ENCODE results near the gene TUBB1.

The TUBB1 gene

DNA sequence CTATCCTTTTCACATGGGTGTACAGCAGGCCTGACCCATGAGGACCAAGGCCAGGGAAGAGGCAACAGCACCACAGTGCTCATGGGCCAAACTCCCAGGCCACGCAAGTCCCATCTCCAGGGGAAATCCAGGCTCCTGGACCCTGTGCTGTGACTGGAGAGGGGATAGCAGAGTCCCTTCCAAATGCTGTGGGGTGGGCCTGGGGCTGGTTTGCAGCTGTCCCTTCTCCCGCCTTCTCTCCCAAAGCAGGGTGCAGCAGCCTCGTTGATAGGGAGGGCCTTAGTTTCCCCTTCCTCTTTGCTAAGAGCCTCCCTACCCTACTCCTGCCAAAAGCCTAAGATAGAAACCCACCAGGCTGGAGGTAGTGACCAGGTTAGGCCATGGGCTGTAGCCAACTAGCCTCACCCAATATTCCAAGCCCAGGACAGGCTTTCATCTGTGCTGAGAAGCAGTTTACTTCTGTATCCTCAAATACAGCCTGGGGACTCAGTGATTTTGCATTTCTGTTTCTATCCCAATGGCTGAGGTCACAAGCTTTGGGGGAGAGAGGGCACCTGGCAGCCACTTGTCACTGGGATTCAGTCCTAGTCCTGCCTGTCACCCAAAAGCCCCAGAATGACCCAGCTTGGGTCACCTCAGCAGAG is 13.6 kb upstream of the TUBB1 start:
- TF ChIP-seq CTCF (IDR thresholded peaks at IDR 0.05; ENCODE audit: low read depth, low read length) (no peak), MAX (IDR thresholded peaks at IDR 0.05; ENCODE audit: low read depth, low read length) (no peak), POLR2A (IDR thresholded peaks at IDR 0.05; ENCODE audit: extremely low read depth, insufficient read length) (no peak), MYC (IDR thresholded peaks at IDR 0.05; ENCODE audit: low read depth, low read length) (no peak)
- no peak for DNase-seq (ENCODE audit: low read depth)
- no peak overlapping the region for H3K4me3 ChIP-seq (ENCODE audit: low read depth, low read length)

GRCh38 chr20:59006167-59006863 is 12.9 kb upstream of the TUBB1 start:
- DNase-seq (ENCODE audit: low read depth) = no peak
- TF ChIP-seq POLR2A (IDR thresholded peaks at IDR 0.05; ENCODE audit: extremely low read depth, insufficient read length) = no peak
- no peak for TF ChIP-seq MAX (IDR thresholded peaks at IDR 0.05; ENCODE audit: low read depth, low read length)
- TF ChIP-seq MYC (IDR thresholded peaks at IDR 0.05; ENCODE audit: low read depth, low read length) = no peak
- TF ChIP-seq CTCF (IDR thresholded peaks at IDR 0.05; ENCODE audit: low read depth, low read length) = no peak
- peak overlapping the region; percentile 52 for H3K4me3 ChIP-seq (ENCODE audit: low read depth, low read length)

- TF ChIP-seq POLR2A (IDR thresholded peaks at IDR 0.05; ENCODE audit: extremely low read depth, insufficient read length) (peak; percentile 29), MAX (IDR thresholded peaks at IDR 0.05; ENCODE audit: low read depth, low read length) (peak; percentile 24; the same call in 1 of the 2 replicates), MYC (IDR thresholded peaks at IDR 0.05; ENCODE audit: low read depth, low read length) (peak; percentile 21; the same call in 1 of the 2 replicates), CTCF (IDR thresholded peaks at IDR 0.05; ENCODE audit: low read depth, low read length) (no peak)
- H3K4me3 ChIP-seq (ENCODE audit: low read depth, low read length) = peak within 1 kb of the TSS; percentile 54
- DNase-seq (ENCODE audit: low read depth) = peak; percentile 80
Observed at GRCh38 chr20:59006864-59007664, 12.2 kb upstream of the TUBB1 start, which contains the start of gene CTSZ. TSS of gene CTSZ (minus strand) at chr20:59007254. CDS start at chr20:59007128, 126 bp downstream.

- peak; percentile 78 for TF ChIP-seq MAX (IDR thresholded peaks at IDR 0.05; ENCODE audit: low read depth, low read length)
- TF ChIP-seq POLR2A (IDR thresholded peaks at IDR 0.05; ENCODE audit: extremely low read depth, insufficient read length) = peak; percentile 26
- TF ChIP-seq CTCF (IDR thresholded peaks at IDR 0.05; ENCODE audit: low read depth, low read length) = no peak
- peak; percentile 59; the same call in 1 of the 2 replicates for TF ChIP-seq MYC (IDR thresholded peaks at IDR 0.05; ENCODE audit: low read depth, low read length)
- peak overlapping the region; percentile 54 for H3K4me3 ChIP-seq (ENCODE audit: low read depth, low read length)
- peak; percentile 97 for DNase-seq (ENCODE audit: low read depth)
Observed at GRCh38 chr20:59007665-59008511, 11.3 kb upstream of the TUBB1 start.

All from NB4 (cell line).